GM18517 (cell line): Measurements from ENCODE around the gene SLC38A5.
"Not testable (repeated sequence)": the region's sequence is repeated elsewhere in the genome, so short reads cannot be mapped to it uniquely, and the experiment has no call there.

ENCODE experiments used
- ATAC-seq: cut with Tn5 transposase; IDR thresholded peaks from one replicate; pipeline ENCODE4 v1.9.1; 2021; ENCODE audit warnings: mild to moderate bottlenecking, moderate library complexity; ENCODE audit not compliant: unreplicated experiment

The SLC38A5 gene

DNA sequence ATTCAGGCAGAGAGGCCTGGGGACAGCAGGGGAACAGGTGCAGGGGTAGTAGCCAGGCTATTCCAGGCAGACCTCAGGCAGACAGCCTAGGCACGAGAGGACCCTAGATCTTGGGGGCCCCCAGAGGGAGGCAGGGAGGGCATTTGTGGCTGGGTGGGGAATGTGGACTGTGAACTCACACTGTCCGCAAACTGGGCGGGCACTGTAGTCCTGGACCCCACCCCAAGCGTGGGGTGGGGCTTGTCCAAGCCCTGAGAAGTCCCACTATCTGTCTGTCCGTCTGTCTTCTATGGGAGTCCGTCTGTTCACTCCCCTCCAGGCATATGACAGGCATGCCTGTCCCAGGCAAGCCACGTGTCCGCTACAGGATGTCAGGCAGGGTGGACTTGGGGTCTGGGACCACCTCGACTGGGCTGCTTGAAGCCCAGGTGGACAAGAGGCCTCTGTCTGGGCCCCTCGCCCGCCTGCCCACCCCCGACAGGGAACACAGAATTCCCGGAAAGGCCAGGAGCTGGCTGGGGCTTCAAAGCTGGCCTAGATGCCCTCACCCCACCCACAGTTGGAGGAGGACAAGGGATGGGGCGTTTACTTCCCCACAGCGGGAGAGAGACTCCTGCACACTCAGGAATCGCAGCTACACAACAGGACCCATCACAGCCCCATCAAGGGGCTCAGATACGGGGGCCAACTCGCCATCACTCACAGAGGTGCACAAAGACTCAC lies at the start of gene SLC38A5:
SLC38A5 (minus strand) TSS at position 151 of the 723 bp plus-strand sequence. CDS start 2,336 bp downstream, outside the sequence.
- ATAC-seq = no peak

DNA sequence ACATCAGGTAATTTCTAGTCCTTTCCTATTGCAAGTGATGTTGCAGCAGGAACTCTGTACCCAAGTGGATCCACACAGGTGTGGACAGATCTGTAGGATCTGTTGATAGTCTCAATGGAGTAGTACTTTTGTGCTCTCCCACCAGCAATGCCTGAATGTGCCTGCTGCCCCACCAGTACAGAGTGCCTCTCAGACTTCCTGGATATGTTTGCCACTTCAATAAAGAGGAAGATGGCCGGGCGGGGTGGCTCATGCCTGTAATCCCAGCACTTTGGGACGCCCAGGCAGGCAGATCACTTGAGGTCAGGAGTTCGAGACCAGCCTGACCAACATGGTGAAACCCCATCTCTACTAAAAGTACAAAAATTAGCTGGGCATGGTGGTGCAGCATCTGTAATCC lies 49.4 kb upstream of the SLC38A5 start:
- not testable (repeated sequence) for ATAC-seq

DNA sequence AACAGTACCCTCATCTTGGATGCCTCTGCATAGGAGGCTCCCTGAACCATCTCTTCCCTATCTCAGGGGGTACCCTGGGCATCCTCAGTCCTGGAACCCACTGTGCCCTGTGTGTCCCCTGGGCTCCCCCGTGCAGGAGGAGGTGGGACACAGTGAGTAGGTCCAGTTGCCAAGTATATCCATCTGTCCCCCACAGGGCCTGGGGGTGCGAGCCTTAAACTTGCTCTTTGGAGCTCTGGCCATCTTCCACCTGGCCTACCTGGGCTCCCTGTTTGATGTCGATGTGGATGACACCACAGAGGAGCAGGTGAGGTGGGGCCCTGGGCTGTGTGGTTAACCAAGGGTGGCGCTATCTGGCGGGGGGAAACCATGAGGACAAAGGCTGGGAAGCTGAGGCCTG lies 46.9 kb upstream of the SLC38A5 start:
- no peak for ATAC-seq

DNA sequence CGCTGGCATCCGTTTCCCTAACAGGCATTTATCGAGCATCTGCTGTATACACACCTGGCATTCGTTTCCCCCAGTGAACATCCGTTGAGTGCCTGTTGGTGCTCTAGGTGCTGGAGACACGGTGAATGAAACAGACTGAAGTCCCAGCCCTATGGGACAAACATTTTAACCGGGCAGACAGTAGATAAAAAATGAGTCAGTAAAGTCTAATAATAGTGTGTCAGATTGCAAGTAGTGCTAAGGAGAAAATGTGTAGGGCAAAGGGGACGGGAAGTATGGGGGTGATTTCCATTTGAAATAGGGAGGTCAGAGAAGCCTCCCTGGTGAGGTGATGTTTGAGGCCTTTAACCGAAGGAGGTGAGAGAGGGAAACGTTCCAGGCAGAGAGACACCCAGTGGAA lies 46.2 kb upstream of the SLC38A5 start:
- no peak for ATAC-seq

DNA sequence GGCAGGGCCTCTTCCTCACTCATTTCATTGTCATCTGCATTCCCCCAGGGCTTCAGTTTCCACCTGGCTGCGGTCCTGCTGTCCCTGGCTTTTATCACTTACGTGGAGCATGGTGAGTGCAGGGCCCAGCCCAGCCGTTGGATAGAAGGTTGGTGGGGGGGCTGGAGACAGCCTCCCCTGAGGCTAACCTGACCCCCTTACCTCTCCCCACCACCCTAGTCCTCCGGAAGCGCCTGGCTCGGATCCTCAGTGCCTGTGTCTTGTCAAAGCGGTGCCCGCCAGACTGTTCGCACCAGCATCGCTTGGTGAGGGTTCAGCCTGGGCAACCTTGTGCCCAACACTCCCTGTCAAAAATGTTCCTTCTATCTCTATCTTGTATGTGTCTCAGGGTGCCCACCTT lies 45.8 kb upstream of the SLC38A5 start:
- ATAC-seq = no peak

DNA sequence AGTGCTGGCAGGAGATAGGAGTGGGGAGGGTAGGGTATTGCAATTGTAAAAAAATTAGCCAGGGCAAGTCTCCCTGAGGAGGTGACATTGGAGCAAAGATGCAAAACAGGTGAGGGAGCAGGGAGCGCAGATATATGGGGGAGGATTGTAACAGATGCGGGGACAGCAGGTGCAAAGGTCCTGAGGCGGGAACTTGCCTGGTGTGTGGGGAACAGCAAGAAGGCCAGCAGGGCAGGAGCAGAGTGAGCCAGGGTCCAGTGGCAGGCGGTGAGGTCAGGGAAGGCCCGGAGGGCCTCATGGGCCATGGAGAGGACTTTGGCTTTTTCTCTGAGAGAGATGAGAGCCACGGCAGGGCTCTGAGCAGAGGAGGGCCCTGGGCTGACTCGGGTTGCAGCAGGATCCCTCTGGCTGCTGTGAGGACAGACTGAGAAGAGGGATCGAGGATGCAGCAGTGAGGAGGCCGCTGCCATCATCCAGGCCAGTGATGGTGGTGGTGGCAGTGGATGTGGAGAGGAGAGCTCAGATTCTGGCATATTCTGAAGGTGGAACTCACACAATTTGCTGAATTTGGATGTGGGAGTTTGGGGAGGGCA lies 44.9 kb upstream of the SLC38A5 start:
- no peak for ATAC-seq

DNA sequence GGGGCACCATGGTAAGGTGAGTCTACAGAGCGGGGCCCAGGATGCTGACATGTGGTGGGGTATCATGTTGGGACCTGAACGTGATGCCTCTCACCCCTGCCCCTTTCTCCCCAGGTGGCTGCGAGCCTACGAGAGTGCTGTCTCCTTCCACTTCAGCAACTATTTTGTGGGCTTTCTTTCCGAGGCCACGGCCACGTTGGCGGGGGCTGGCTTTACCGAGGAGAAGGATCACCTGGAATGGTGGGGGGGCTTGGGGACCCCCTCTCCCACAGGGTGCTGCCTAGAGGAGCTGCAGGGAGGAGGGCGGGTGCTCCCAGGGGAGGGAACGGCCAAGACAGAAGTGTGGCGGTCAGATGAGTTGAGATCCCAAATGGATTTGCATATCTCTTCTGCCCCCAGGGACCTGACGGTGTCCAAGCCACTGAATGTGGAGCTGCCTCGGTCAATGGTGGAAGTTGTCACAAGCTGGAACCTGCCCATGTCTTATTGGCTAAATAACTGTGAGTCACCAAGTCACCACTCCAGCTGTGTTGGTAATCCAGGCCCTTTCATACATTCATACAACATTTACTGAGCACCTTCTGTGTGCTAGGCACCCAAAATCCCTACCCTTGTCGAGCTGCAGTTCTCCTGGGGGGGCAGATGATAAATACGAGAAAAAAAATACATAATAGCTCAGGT lies 44.2 kb upstream of the SLC38A5 start:
- no peak for ATAC-seq

DNA sequence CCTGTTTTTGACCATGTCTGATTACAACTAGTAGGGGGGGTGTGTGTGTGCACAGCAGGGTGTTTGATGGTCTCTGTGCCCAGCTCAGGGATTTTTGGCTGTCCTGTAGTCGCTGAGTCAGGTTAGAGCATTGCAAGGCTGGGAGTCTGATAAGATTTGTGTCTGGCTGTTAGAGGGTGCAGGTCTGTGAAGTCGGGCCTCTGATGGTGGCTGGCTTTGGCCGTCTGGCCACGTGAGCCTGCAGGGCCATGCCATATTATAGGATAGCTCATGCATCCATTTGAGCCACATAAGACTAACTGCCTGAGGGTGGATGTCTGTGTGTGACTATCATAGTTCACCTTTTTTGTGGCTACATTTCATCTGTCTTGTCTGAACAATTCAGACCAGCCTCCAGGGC lies 43.6 kb upstream of the SLC38A5 start:
- no peak for ATAC-seq

DNA sequence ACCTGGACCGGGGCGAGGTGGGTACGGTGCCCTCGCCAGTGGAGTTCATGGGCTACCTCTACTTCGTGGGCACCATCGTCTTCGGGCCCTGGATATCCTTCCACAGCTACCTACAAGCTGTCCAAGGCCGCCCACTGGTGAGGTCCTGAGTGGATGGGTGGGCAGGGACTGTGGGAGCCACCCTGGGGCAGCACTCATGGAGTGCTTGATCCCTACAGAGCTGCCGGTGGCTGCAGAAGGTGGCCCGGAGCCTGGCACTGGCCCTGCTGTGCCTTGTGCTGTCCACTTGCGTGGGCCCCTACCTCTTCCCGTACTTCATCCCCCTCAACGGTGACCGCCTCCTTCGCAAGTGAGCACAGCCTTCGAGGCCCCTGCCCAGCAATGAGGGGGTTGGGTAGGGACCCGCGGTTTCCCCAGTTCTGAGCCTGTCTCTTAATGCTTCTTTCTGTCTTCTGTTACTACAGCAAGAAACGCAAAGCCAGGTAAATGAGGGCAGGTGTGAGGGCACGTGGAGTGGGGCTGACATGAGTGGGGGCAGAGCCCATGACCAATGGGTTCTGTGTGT lies 42.4 kb upstream of the SLC38A5 start:
- ATAC-seq = no peak

DNA sequence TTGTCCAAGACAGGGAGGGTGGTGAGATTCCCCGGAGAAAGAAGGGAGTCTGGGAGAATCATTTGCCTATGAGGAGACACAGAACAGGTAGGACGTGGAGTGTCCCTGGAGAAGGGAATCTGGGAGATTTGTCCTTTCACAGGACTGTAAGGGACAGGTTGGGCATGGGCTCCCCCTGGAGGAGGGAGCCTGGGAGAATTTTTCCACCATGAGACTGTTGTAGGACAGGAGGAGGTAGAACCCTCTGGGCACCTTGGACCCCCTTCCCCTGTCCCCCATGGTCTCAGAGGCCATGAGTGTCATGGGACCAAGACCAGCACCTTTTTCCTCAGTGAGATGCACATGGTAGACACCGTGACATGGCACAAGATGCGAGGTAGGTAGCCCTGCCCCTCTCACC lies 41.5 kb upstream of the SLC38A5 start:
- no peak for ATAC-seq

DNA sequence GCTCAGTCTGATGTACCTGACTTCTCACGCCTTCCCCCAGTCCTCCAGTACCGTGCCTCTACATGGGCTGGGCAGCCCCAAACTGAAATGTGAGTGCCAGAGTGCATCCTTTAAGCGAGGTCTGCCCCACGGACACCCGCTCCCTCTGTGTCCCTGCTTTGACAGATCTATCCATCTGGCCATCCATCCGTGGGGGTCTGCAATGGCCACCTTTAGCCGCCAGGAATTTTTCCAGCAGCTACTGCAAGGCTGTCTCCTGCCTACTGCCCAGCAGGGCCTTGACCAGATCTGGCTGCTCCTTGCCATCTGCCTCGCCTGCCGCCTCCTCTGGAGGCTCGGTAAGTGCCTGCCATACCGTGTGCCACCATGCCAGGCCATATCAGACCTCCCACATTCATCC lies 39.6 kb upstream of the SLC38A5 start:
- ATAC-seq = no peak

DNA sequence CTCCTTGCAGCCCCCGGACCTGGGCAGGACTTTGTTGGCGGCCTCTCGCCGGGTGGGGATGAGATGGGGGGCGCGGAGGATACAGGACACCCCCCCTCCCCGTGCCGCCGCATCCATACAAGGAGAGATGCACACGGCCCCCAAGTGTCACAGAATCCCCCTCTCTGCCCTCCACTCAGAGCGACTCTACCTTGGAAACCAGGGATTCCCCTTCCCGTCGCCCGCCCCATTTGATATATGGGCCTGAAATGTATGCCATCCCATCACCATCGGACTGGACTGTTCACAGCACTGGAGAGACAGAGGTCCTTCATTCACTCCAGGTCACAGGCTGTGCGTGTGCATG lies 39.2 kb upstream of the SLC38A5 start:
- no peak for ATAC-seq

DNA sequence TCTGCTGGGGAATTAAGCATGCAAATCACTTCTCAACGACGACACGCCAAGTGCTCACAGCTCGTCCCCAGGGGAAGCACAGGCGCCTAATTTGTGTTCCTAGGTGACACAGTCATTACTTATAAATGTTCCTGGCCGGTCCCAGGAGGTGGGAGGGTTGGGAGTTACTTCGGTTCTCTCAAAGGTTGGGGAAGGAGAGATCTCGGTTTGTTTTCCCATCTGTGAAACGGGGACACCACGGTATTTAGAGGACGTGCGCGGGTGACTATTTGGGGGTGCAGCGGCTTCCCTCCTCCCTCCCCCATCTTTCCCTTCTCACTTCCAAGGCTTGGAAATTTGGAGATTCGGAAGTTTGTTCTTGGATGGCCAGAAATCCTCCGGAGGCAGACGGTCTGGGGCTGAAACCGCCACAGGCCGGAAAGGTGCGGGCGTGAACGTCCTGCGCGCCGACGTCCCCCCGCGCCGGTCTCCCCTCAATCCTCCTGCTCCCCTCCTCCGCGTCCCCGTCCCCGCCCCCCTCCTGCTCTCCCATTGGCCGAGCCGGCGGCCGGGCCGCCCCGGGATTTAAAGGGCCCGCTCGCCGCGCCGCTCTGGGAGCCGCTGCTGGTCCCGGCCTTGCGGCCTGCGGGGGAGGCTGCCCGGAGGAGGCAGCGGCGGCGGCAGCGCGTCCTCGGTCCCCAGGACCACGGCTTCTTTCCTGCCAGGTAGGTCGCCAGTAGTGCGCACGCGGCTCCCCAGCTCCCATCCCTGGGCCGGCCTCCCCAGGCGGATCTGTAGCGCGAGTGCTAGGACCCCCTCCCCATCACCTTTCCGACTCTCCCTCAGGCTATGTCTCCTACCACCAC lies 38.6 kb upstream of the SLC38A5 start, which contains the start of gene PORCN:
PORCN (plus strand) TSS at position 593 of the 845 bp plus-strand sequence. CDS start 829 bp downstream, outside the sequence.
- ATAC-seq = no peak

DNA sequence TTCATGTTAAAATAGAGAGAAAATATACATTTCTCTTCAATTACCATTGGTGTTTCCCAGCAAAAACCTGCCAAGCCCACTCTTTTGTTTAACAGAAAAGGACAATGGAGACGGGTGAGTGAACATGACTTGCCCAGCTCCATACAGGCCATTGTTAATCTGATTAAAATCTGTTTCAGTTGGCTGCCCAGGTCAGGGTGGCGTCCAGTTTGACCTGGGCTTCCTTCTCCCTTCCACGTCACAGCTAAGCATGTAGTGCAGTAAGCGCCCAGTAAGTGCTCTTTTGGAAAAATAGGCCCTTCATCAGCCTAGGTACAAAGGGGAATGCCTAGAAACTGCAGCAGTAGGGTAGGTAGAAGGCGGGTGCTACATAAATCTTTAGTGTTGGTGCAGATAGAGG lies 37.2 kb upstream of the SLC38A5 start:
- no peak for ATAC-seq

DNA sequence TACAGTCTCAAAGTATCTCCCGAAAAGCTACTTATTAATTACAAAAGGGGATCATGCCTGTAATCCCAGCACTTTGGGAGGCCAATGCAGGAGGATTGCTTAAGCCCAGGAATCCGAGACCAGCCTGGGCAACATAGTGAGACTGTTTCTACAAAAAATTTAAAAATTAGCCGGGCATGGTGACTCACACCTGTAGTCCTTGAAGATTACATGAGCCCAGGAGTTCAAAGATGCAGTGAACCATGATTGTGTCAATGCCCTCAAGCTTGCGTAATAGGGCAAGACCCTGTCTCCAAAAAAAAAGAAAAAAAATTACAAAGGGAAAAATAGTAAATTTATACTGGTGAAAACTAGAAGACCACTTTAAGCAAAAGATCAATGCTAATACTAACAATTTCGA lies 35.4 kb upstream of the SLC38A5 start:
- no peak for ATAC-seq

DNA sequence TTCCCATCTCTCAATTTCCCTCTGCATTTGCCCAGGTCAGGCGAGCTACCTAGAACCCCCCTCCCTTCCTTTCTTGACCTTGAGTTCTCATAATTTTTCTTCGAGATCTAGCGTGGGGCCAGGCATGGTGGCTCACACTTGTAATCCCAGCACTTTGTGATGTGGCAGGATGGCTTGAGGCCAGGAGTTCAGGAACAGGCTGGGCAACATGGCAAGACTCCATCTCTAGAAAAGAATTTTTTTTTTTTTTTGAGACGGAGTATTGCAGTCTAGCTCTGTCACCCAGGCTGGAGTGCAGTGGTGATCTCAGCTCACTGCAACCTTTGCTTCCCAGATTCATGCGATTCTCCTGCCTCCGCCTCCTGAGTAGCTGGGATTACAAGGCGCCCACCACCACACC lies 34.2 kb upstream of the SLC38A5 start:
- ATAC-seq = no peak

DNA sequence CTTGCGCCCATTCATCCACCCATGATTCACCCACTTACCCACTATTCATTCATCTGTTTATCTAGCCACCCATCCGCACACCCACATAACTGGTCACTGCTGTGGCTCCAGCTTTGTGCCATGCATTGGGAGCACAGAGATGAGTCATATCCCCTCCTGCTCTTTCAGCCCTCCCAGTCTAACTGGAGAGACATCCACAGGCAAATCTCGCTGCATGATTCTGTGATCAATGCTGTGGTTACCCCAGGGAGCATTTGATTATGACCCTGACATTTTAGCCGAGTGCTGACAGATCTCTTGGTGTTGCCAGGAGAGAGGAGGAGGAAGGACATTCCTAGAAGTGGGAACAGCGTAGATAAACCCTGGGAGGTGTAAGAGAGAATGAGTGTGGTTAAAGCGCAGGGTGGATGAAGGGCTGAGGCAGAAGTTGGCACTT lies 28.3 kb upstream of the SLC38A5 start:
- no peak for ATAC-seq

DNA sequence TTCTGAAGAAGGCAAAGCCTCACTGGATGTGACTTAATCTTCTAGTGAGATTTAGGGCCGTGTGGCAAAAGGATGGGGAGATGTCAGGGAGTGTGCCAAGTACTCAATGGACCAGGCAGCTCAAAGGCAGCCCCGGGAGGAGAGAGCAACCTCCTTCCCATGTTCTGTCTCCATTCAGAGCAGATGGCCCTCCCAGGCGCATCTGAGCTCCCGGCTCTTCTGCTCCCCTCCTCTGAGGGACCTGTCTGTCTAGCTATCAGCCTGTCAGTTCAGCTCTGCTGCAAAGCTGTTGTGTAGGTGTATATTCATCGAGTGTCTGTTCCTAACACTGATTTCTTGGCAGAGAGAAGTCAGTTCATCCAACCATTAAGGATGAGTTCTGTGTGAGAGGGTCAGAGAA lies 27.8 kb upstream of the SLC38A5 start:
- ATAC-seq = no peak

DNA sequence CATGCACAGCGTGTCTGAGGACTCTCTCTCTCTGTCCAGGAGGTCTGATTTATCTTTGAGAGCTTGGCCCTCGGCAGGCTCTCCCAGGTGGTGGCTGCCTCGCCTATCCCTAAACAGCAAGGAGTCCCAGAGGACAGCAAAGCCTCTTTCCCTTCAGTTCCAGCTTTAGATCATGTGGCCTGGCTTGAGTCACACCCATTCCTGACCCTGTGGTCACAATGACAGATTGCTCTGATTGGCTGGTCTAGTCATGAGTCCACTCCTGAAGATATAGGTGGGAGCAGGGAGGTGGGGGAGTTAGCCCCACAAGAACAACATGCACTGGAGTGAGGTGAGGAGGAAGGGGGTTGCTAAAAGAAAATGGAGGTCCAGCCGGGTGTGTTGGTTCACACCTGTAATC lies 26.6 kb upstream of the SLC38A5 start:
- ATAC-seq = no peak

DNA sequence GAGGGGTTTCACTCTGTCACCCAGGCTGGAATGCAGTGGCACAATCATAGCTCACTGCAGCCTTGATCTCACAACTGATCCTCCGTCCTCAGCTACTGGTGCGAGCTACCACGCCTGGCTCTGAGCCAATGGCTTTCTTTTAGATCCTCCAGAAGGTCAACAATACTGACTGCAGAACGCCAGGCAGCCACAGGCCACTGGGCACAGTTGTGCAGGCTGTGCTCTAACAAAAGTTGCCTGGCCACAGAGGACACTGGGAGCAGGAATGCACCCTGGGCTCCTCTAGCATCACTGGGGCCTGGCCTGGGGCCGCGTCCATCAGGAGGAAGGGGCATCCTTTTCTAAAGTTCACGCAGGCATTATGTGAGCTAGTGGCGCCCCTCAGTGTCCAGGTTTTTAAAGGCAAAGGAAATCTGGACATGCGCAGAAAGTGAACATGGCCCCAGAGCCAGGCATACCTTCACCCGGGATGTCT lies 23.9 kb upstream of the SLC38A5 start:
- ATAC-seq = no peak
